Liver (tissue), 9 donors: ENCODE data around the gene SBF2. TPM values are rescaled to one million over a fixed set of nuclear protein-coding genes. Genes with fewer than 3 reads are reported as not detected.

Source experiments
- DNase-seq: peaks from one replicate; pipeline ENCODE4 v3.0.0-alpha.2; 2017; ENCODE audit warnings: low spot score
- H3K27ac ChIP-seq, 2 donors: one replicate each; pipeline ENCODE4 v1.7.0; 2013; ENCODE audit warnings: inconsistent platforms in 2 of 2, low read length in 2 of 2, control low read depth in 1 of 2, low read depth in 1 of 2, mild to moderate bottlenecking in 1 of 2
- H3K27me3 ChIP-seq, 4 donors: one replicate each; pipeline versions ENCODE4 v1.6.1 to v1.7.0; 2013; ENCODE audit warnings: low read length in 3 of 4, inconsistent platforms in 1 of 4, mild to moderate bottlenecking in 1 of 4, moderate library complexity in 1 of 4; ENCODE audit not compliant: control insufficient read depth in 4 of 4, insufficient read depth in 4 of 4
- H3K36me3 ChIP-seq, 4 donors: one replicate each; pipeline versions ENCODE4 v1.6.1 to v1.7.0; 2013; ENCODE audit warnings: low read length in 3 of 4, mild to moderate bottlenecking in 3 of 4, low read depth in 1 of 4, moderate library complexity in 1 of 4; ENCODE audit not compliant: control insufficient read depth in 4 of 4, insufficient read depth in 3 of 4
- H3K4me1 ChIP-seq, 4 donors: one replicate each; pipeline versions ENCODE4 v1.6.1 to v1.7.0; 2013; ENCODE audit warnings: low read length in 3 of 4, mild to moderate bottlenecking in 3 of 4, moderate library complexity in 1 of 4; ENCODE audit not compliant: control insufficient read depth in 4 of 4, insufficient read depth in 4 of 4
- H3K4me3 ChIP-seq, 3 donors: one replicate each; pipeline versions ENCODE4 v1.6.1 to v1.7.0; 2013; ENCODE audit warnings: low read length in 3 of 3, control low read depth in 1 of 3, low read depth in 1 of 3, mild to moderate bottlenecking in 1 of 3
- H3K9ac ChIP-seq, 2 donors: one replicate each; pipeline ENCODE4 v1.7.0; 2013; ENCODE audit warnings: low read length in 2 of 2, mild to moderate bottlenecking in 2 of 2, moderate library complexity in 2 of 2, control low read depth in 1 of 2, low read depth in 1 of 2
- H3K9me3 ChIP-seq, 4 donors: one replicate each; pipeline versions ENCODE4 v1.6.1 to v1.7.0; 2013; ENCODE audit warnings: low read length in 3 of 4; ENCODE audit not compliant: control insufficient read depth in 4 of 4
- ATF3 ChIP-seq: IDR thresholded peaks from 2 replicates; pipeline ENCODE4 v1.6.1; 2016; ENCODE audit warnings: antibody characterized with exemption
- CTCF ChIP-seq: fragments of 150-350 bp; IDR thresholded peaks from 2 replicates; pipeline ENCODE4 v1.5.1; 2017; ENCODE audit warnings: improper control_type of control experiment, low read depth, low read length; ENCODE audit not compliant: missing input control
- EGR1 ChIP-seq, 2 donors: IDR thresholded peaks; 2 replicates each; pipeline ENCODE4 v1.6.1; 2016 to 2018; ENCODE audit warnings: antibody characterized with exemption in 2 of 2, low read depth in 2 of 2
- FOXA1 ChIP-seq: IDR thresholded peaks from 2 replicates; pipeline ENCODE4 v1.6.1; 2016; ENCODE audit warnings: antibody characterized with exemption
- FOXA2 ChIP-seq: IDR thresholded peaks from 2 replicates; pipeline ENCODE4 v1.6.1; 2016; ENCODE audit warnings: antibody characterized with exemption
- GABPA ChIP-seq, 2 donors: IDR thresholded peaks in 1 of 2; conservative IDR thresholded peaks in 1 of 2; 2 replicates each; pipeline ENCODE4 v1.6.1; 2016; ENCODE audit warnings: antibody characterized with exemption in 2 of 2, mild to moderate bottlenecking in 1 of 2, moderate library complexity in 1 of 2
- HNF4A ChIP-seq, 2 donors: conservative IDR thresholded peaks; 2 replicates each; pipeline ENCODE4 v1.6.1; 2016; ENCODE audit warnings: antibody characterized with exemption in 2 of 2, mild to moderate bottlenecking in 2 of 2
- HNF4G ChIP-seq: IDR thresholded peaks from 2 replicates; pipeline ENCODE4 v1.6.1; 2016; ENCODE audit warnings: antibody characterized with exemption
- JUND ChIP-seq, 2 donors: IDR thresholded peaks; 2 replicates each; pipeline ENCODE4 v1.6.1; 2016; ENCODE audit warnings: antibody characterized with exemption in 2 of 2
- MAX ChIP-seq: IDR thresholded peaks from 2 replicates; pipeline ENCODE4 v1.6.1; 2016; ENCODE audit warnings: antibody characterized with exemption
- NR2F2 ChIP-seq: IDR thresholded peaks from 2 replicates; pipeline ENCODE4 v1.6.1; 2016; ENCODE audit warnings: antibody characterized with exemption
- RAD21 ChIP-seq, 2 donors: IDR thresholded peaks; 2 replicates each; pipeline ENCODE4 v1.6.1; 2016; ENCODE audit warnings: antibody characterized with exemption in 2 of 2, mild to moderate bottlenecking in 2 of 2
- RXRA ChIP-seq, 2 donors: IDR thresholded peaks; 2 replicates each; pipeline ENCODE4 v1.6.1; 2017 to 2018; ENCODE audit warnings: antibody characterized with exemption in 2 of 2, mild to moderate bottlenecking in 1 of 2
- SP1 ChIP-seq: IDR thresholded peaks from 2 replicates; pipeline ENCODE4 v1.6.1; 2018; ENCODE audit warnings: antibody characterized with exemption, mild to moderate bottlenecking
- TAF1 ChIP-seq: conservative IDR thresholded peaks from 2 replicates; pipeline ENCODE4 v1.6.1; 2016; ENCODE audit warnings: antibody characterized with exemption, mild to moderate bottlenecking
- YY1 ChIP-seq: IDR thresholded peaks from 2 replicates; pipeline ENCODE4 v1.6.1; 2016; ENCODE audit warnings: antibody characterized with exemption, mild to moderate bottlenecking
- WGBS: extraction: QIAGEN DNeasy Blood & Tissue Kit; methylation state at CpG from one replicate; pipeline ENCODE4 v1.1.7; 2013; 5-methylcytosine and 5-hydroxymethylcytosine counted together
- polyA plus RNA-seq, 2 donors: library from polyadenylated mRNA; stranded (reverse) in 1 of 2; unstranded in 1 of 2; fragments of 200-250 nt in 1 of 2; fragments of >200 nt in 1 of 2; fragmentation: Nextera tagmentation in 1 of 2; extraction: Ambion mirVana in 1 of 2; gene quantifications; one replicate each; pipeline versions ENCODE4 v1.2.1 to v1.2.3, GENCODE V29; 2013 to 2015
- total RNA-seq, 2 donors: library from RNA; depleted of rRNA; stranded (reverse); fragments of >200 nt; gene quantifications; one replicate each; pipeline ENCODE4 v1.2.3, GENCODE V29; 2014
- TF ChIP-seq, protein P1 (sequence below): IDR thresholded peaks from 2 replicates; pipeline ENCODE4 v1.6.1; 2016; ENCODE audit warnings: antibody characterized with exemption, mild to moderate bottlenecking
- TF ChIP-seq, protein P2 (sequence below): IDR thresholded peaks from 2 replicates; pipeline ENCODE4 v1.6.1; 2016; ENCODE audit warnings: antibody characterized with exemption
- donor health status: healthy.
- donor health status: healthy.
- donor health status: healthy.
- donor health status: healthy.
- donor health status: healthy.

SBF2 gene
- total and polyA plus RNA-seq, 4 donors: 7.5 to 31.3 (median 14.7) TPM

- no peak for TF ChIP-seq CTCF
- no peak for TF ChIP-seq GABPA (IDR thresholded peaks at IDR 0.05 in 1 of 2, conservative IDR thresholded peaks at IDR 0.05 in 1 of 2)
These were observed 517.8 kb downstream of the SBF2 start (continued) for GRCh38 chr11:9776203-9776602.

GRCh38 chr11:9775398-9775779 lies 518.6 kb downstream of the SBF2 start:
- Histone ChIP-seq H3K4me3 (no peak overlapping the region), H3K27ac (no peak overlapping the region), H3K9me3 (no peaks in the 10 kb centered on the region), H3K4me1 (peaks cover 0 to 8% (median 2%) of the 10 kb centered on the region in 4 donors), H3K27me3 (no peaks in the 10 kb centered on the region), H3K36me3 (peaks cover 0 to 18% (median 13%) of the 10 kb centered on the region in 4 donors), H3K9ac (no peak overlapping the region)
- no peak for DNase-seq
- TF ChIP-seq MAX: no peak
- TF ChIP-seq GABPA (IDR thresholded peaks at IDR 0.05 in 1 of 2, conservative IDR thresholded peaks at IDR 0.05 in 1 of 2): no peak
- TF ChIP-seq HNF4A (conservative IDR thresholded peaks at IDR 0.05): no peak
- TF ChIP-seq EGR1 (IDR thresholded peaks at IDR 0.05; ENCODE audit: low read depth in 2 of 2): no peak
- no peak for TF ChIP-seq RXRA (IDR thresholded peaks at IDR 0.05)
- no peak for TF ChIP-seq FOXA2
- TF ChIP-seq TAF1: no peak
- no peak for TF ChIP-seq HNF4G
- TF ChIP-seq RAD21 (IDR thresholded peaks at IDR 0.05): no peak
- TF ChIP-seq JUND (IDR thresholded peaks at IDR 0.05): no peak
- TF ChIP-seq SP1: no peak
- 64% methylated on average over 2 of the region's 2 CpGs for WGBS

GRCh38 chr11:9774591-9775397 lies 519.2 kb downstream of the SBF2 start:
- H3K9ac ChIP-seq: no peak overlapping the region
- no peaks in the 10 kb centered on the region for H3K9me3 ChIP-seq
- DNase-seq: no peak
- peaks cover 0 to 8% (median 2%) of the 10 kb centered on the region in 4 donors for H3K4me1 ChIP-seq
- WGBS: 63% methylated on average over 6 of the region's 6 CpGs
- H3K4me3 ChIP-seq: no peak overlapping the region
- H3K27me3 ChIP-seq: no peaks in the 10 kb centered on the region
- H3K36me3 ChIP-seq: peaks cover 0 to 12% (median 8%) of the 10 kb centered on the region in 4 donors
- no peak for TF ChIP-seq RAD21 (IDR thresholded peaks at IDR 0.05)
- no peak for TF ChIP-seq RXRA (IDR thresholded peaks at IDR 0.05)
- no peak for TF ChIP-seq HNF4A (conservative IDR thresholded peaks at IDR 0.05)
- TF ChIP-seq NR2F2: no peak
- no peak for TF ChIP-seq CTCF
- no peak for TF ChIP-seq TAF1
- no peak for TF ChIP-seq EGR1 (IDR thresholded peaks at IDR 0.05; ENCODE audit: low read depth in 2 of 2)
- TF ChIP-seq HNF4G: no peak
- TF ChIP-seq GABPA (IDR thresholded peaks at IDR 0.05 in 1 of 2, conservative IDR thresholded peaks at IDR 0.05 in 1 of 2): no peak
- TF ChIP-seq FOXA1: no peak
- TF ChIP-seq, protein P1, sequence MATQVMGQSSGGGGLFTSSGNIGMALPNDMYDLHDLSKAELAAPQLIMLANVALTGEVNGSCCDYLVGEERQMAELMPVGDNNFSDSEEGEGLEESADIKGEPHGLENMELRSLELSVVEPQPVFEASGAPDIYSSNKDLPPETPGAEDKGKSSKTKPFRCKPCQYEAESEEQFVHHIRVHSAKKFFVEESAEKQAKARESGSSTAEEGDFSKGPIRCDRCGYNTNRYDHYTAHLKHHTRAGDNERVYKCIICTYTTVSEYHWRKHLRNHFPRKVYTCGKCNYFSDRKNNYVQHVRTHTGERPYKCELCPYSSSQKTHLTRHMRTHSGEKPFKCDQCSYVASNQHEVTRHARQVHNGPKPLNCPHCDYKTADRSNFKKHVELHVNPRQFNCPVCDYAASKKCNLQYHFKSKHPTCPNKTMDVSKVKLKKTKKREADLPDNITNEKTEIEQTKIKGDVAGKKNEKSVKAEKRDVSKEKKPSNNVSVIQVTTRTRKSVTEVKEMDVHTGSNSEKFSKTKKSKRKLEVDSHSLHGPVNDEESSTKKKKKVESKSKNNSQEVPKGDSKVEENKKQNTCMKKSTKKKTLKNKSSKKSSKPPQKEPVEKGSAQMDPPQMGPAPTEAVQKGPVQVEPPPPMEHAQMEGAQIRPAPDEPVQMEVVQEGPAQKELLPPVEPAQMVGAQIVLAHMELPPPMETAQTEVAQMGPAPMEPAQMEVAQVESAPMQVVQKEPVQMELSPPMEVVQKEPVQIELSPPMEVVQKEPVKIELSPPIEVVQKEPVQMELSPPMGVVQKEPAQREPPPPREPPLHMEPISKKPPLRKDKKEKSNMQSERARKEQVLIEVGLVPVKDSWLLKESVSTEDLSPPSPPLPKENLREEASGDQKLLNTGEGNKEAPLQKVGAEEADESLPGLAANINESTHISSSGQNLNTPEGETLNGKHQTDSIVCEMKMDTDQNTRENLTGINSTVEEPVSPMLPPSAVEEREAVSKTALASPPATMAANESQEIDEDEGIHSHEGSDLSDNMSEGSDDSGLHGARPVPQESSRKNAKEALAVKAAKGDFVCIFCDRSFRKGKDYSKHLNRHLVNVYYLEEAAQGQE: no peak
- TF ChIP-seq JUND (IDR thresholded peaks at IDR 0.05): no peak
- TF ChIP-seq YY1: no peak
- TF ChIP-seq, protein P2, sequence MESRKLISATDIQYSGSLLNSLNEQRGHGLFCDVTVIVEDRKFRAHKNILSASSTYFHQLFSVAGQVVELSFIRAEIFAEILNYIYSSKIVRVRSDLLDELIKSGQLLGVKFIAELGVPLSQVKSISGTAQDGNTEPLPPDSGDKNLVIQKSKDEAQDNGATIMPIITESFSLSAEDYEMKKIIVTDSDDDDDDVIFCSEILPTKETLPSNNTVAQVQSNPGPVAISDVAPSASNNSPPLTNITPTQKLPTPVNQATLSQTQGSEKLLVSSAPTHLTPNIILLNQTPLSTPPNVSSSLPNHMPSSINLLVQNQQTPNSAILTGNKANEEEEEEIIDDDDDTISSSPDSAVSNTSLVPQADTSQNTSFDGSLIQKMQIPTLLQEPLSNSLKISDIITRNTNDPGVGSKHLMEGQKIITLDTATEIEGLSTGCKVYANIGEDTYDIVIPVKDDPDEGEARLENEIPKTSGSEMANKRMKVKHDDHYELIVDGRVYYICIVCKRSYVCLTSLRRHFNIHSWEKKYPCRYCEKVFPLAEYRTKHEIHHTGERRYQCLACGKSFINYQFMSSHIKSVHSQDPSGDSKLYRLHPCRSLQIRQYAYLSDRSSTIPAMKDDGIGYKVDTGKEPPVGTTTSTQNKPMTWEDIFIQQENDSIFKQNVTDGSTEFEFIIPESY: no peak
- no peak for TF ChIP-seq ATF3
- TF ChIP-seq MAX: no peak
- no peak for TF ChIP-seq SP1
- no peak overlapping the region for H3K27ac ChIP-seq
